Subcutaneous abdominal adipose tissue (tissue), 5 donors: ENCODE data around the gene NT5DC3.
A peak's percentile ranks its signal among the peaks of the same experiment; 100 is the strongest.

Source experiments
- H3K27ac ChIP-seq: one replicate; pipeline ENCODE4 v1.7.0; 2013; ENCODE audit warnings: low read depth, mild to moderate bottlenecking, inconsistent platforms, low read length, moderate library complexity
- H3K27me3 ChIP-seq, 5 donors: one replicate each; pipeline ENCODE4 v1.7.0; 2013; ENCODE audit warnings: low read length in 5 of 5, inconsistent platforms in 1 of 5; ENCODE audit not compliant: control insufficient read depth in 5 of 5, insufficient read depth in 4 of 5
- H3K36me3 ChIP-seq, 5 donors: one replicate each; pipeline ENCODE4 v1.7.0; 2013; ENCODE audit warnings: low read length in 5 of 5; ENCODE audit not compliant: control insufficient read depth in 5 of 5, insufficient read depth in 5 of 5
- H3K4me1 ChIP-seq, 5 donors: one replicate each; pipeline ENCODE4 v1.7.0; 2013; ENCODE audit warnings: low read length in 5 of 5, mild to moderate bottlenecking in 3 of 5, moderate library complexity in 1 of 5; ENCODE audit not compliant: control insufficient read depth in 5 of 5, insufficient read depth in 5 of 5
- H3K4me3 ChIP-seq, 5 donors: one replicate each; pipeline ENCODE4 v1.7.0; 2013; ENCODE audit warnings: low read length in 5 of 5, low read depth in 1 of 5
- H3K9ac ChIP-seq, 5 donors: one replicate each; pipeline ENCODE4 v1.7.0; 2013; ENCODE audit warnings: low read length in 5 of 5, mild to moderate bottlenecking in 4 of 5, moderate library complexity in 3 of 5
- H3K9me3 ChIP-seq, 5 donors: one replicate each; pipeline ENCODE4 v1.7.0; 2013; ENCODE audit warnings: low read length in 5 of 5; ENCODE audit not compliant: control insufficient read depth in 5 of 5
- donor health status: healthy.
- donor health status: healthy.
- donor health status: healthy.
- donor health status: healthy.
- donor health status: healthy.

Gene NT5DC3

DNA sequence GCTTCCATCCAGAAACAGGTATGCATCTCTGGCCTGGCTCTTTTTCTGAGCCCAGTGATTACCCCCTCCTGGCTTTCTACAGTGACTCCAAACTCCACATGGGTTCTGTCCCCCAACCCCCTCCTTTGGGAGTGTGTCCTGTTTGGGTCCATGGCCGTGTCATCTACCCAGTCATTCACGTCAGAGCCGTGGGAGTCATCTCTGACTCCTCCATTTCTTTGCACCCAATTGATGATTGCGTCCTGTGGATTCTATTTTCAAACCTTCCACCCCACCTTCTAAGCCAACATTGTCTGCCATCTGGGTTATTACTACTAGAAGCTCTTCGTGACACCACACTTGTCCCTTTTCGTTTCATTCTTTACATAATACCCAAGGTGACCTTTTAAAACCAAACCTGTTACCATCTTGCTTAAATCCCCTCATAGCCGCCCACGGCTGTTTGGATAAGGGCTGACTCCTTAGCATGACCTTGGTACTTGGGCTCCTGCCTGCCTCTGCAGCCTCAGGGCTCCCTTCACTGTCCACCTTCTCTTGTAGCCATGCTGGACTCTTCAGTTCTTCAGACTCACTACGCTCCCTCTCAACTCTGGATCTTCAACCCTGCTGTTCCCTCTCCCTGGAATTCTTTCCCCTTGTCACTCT lies 38.1 kb upstream of the NT5DC3 start:
- H3K27ac ChIP-seq: no peak overlapping the region
- H3K9me3 ChIP-seq: no peaks in the 10 kb centered on the region
- H3K27me3 ChIP-seq: no peaks in the 10 kb centered on the region
- no peak overlapping the region for H3K4me3 ChIP-seq
- H3K9ac ChIP-seq: no peak overlapping the region
- no peaks in the 10 kb centered on the region for H3K36me3 ChIP-seq
- H3K4me1 ChIP-seq: peaks cover 0 to 18% (median 10%) of the 10 kb centered on the region in 5 donors

DNA sequence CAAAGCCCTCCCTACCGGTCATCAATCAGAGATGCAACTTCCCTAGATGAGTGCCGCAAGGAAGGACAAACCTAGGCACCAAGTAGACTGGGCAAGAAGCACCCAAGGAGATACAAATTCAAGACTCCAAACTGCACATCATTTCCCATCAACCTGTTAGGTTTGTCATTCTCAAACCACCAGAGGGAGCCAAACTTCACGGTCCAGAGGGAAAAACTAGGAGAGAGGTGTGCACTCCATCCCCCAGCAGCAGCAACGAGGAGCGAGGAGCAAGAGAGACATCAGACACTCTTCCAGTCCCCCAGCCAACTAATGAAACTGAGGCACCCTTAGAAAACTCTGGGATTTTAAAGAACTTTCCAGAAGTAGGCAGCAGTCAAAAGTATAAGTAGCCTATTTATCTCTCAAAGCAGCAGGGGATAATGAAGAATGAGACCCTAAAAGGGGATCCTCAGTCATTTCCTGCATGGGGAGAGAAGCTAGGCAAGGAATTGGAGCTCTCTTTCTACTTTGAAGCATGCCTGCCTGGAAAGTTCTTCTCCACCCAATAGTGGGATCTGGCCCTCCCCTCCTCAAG lies 37.0 kb upstream of the NT5DC3 start:
- Histone ChIP-seq H3K27ac (no peak overlapping the region), H3K36me3 (no peaks in the 10 kb centered on the region), H3K9ac (no peak overlapping the region), H3K4me1 (peaks cover 0 to 18% (median 4%) of the 10 kb centered on the region in 5 donors), H3K9me3 (no peaks in the 10 kb centered on the region), H3K27me3 (no peaks in the 10 kb centered on the region), H3K4me3 (no peak overlapping the region)

DNA sequence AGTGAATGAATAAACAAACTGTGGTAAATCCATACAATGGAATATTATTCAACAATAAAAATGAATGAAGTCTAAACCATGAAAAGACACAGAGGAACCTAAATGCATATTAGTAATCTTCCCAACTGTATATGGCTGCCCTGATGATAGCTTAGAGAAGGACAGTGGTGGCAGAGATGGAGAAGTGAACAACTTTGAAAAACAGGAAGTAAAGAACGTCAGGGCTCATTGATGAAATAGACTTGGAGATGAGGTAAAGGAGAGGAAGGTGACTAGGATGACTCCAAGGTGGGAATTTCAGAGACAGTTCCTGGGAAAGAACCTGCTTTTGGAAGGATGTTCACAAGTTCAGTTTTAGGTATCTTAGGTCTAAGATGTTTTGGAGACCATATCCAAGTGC lies 36.3 kb upstream of the NT5DC3 start:
- Histone ChIP-seq H3K36me3 (no peaks in the 10 kb centered on the region), H3K9me3 (no peaks in the 10 kb centered on the region), H3K4me3 (no peak overlapping the region), H3K4me1 (peaks cover 0 to 18% (median 4%) of the 10 kb centered on the region in 5 donors), H3K27me3 (no peaks in the 10 kb centered on the region), H3K9ac (no peak overlapping the region), H3K27ac (no peak overlapping the region)

DNA sequence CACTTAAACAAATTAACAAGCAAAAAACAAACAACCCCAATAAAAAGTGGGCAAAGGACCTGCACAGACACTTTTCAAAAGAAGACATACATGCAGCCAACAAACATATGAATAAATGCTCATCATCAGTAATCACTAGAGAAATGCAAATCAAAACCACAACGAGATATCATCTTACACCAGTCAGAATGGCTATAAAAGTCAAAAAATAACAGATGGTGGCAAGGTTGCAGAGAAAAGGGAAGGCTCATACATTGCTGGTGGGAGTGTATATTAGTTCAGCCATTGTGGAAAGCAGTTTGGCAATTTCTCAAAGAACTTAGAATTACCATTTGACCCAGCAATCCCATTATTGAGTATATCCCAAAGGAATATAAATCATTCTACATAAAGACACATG lies 34.6 kb upstream of the NT5DC3 start:
- no peaks in the 10 kb centered on the region for H3K9me3 ChIP-seq
- no peak overlapping the region for H3K9ac ChIP-seq
- no peak overlapping the region for H3K27ac ChIP-seq
- H3K4me1 ChIP-seq: peaks cover 0 to 18% (median 4%) of the 10 kb centered on the region in 5 donors
- no peaks in the 10 kb centered on the region for H3K27me3 ChIP-seq
- H3K4me3 ChIP-seq: no peak overlapping the region
- no peaks in the 10 kb centered on the region for H3K36me3 ChIP-seq

DNA sequence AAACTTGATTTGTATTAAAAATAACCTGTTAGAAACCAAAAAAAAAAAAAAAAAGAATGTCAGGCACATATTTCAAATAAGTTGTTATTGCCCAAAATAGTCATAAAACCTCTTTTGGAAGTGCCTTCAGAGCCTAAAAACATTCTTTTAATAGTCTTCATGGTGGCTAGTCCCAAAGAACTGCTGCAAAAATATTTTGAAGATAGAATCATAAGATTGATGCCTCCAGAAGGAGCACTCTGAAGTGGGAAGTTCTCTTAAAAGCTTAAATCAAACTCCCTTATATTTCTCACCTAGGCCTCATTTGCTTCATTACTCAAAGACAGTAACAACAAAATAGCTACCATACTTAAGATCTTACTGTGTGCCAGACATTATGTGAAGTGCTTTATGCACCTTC lies 27.2 kb upstream of the NT5DC3 start:
- no peaks in the 10 kb centered on the region for H3K4me1 ChIP-seq
- H3K9me3 ChIP-seq: no peaks in the 10 kb centered on the region
- no peak overlapping the region for H3K27ac ChIP-seq
- H3K36me3 ChIP-seq: no peaks in the 10 kb centered on the region
- no peaks in the 10 kb centered on the region for H3K27me3 ChIP-seq
- H3K9ac ChIP-seq: no peak overlapping the region
- H3K4me3 ChIP-seq: no peak overlapping the region

DNA sequence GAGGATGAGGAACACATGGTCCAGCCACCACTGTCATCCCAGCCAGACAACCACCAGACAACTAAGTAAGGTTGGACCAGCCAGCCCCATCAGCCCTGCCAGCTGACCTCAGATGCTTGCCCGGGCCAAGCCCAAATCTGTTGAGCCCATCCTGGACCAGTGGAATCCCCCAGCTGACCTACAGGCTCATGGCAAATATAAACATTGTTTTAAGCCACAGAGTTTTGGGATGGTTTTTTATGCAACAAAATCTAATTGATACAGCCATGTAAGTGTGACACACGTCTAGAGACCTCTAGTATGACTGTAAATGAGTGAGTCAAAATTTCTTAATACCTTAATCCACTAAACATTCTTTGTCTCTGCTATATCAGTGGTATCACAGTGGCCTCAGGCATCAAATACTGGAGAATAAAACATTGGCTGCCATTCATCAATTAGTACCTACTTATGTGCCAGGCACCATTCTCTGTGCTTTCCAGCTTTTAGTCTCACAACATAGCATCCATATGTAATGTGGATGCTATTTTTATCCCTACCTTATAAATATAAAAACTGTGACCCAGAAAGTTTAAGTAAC lies 24.2 kb upstream of the NT5DC3 start:
- no peak overlapping the region for H3K9ac ChIP-seq
- H3K4me1 ChIP-seq: no peaks in the 10 kb centered on the region

DNA sequence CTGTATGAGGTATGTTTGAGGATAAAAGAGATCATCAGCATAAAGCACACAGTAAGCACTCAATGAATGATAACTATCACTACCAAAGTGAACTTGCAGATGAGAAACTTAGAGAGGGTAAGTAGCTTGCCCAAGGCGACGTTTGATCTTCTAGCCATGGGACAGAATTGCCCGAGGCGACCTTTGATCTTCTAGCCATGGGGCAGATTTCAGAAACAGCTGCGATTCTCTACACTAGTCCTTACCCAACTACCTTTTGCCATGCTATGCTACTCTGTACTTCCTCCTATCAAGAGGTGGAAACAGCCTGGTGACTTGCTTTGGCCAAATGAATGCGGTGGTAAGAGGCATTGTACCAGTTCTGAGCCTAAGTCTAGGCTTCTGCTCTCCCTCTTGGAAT lies 23.7 kb upstream of the NT5DC3 start:
- H3K4me1 ChIP-seq: no peaks in the 10 kb centered on the region
- H3K4me3 ChIP-seq: no peak overlapping the region
- no peak overlapping the region for H3K27ac ChIP-seq
- H3K9me3 ChIP-seq: no peaks in the 10 kb centered on the region
- H3K36me3 ChIP-seq: no peaks in the 10 kb centered on the region
- H3K27me3 ChIP-seq: no peaks in the 10 kb centered on the region
- H3K9ac ChIP-seq: no peak overlapping the region

More for the DNA sequence above, 24.2 kb upstream of the NT5DC3 start:
- no peaks in the 10 kb centered on the region for H3K9me3 ChIP-seq
- no peak overlapping the region for H3K4me3 ChIP-seq
- no peak overlapping the region for H3K27ac ChIP-seq
- H3K27me3 ChIP-seq: no peaks in the 10 kb centered on the region
- H3K36me3 ChIP-seq: no peaks in the 10 kb centered on the region

DNA sequence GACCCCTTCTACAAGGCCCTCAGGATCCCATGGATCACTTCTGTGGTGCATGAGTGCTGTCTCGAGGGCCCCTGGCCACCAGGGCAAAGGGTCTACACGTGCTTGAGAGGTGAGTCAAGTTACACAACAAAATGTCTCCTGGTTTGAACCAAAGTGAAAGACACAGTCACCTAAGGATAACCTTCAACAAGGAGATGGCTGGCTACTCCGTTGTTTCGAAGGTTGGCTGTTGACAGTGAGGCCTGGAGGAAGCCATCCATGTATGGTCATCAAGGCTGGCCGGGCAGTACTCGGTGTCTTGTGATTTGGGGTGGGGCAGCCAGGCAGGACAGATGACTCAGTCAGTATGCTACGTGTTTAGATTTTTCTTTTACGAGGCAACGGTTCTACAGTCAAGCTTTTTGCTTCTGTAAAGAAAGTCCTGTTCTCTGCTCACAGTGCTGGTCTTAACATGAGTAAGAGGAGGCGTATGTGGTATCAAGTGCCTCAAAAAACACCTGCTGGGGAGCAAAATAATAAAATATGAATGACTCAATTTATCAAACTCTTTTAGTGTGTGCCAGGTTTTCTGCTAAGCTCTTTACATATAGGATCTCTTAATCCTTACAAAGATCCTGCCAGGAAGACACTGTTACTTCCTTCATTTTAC lies 18.0 kb upstream of the NT5DC3 start:
- H3K27ac ChIP-seq: peak overlapping the region; percentile 33

DNA sequence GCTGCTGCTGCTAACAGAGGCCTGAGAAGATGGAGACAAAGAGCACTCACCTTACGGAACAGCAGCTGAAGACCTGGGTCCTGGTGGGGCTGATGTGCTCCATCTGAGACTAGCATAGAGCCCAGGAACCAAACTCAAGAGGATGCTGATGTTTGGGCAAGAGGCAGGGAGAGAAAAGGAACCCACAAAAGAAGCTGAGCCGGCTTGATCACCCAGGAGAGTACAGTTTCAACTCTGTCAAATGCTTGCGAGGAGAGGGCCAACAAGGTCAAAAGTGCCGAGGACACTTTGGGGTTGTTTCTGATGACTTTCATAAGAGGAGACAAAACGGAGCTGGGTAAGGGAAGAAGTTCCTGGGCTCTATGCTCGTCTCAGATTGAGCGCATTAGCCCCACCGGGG lies 17.3 kb upstream of the NT5DC3 start:
- no peaks in the 10 kb centered on the region for H3K9me3 ChIP-seq
- H3K27me3 ChIP-seq: no peaks in the 10 kb centered on the region
- no peaks in the 10 kb centered on the region for H3K36me3 ChIP-seq
- no peak overlapping the region for H3K27ac ChIP-seq
- H3K4me1 ChIP-seq: peaks cover 0 to 3% (median 0%) of the 10 kb centered on the region in 5 donors
- H3K9ac ChIP-seq: no peak overlapping the region
- no peak overlapping the region for H3K4me3 ChIP-seq

More for the DNA sequence above, 18.0 kb upstream of the NT5DC3 start:
- Histone ChIP-seq H3K27me3 (no peaks in the 10 kb centered on the region), H3K36me3 (no peaks in the 10 kb centered on the region), H3K4me3 (no peak overlapping the region), H3K4me1 (peaks cover 0 to 3% (median 0%) of the 10 kb centered on the region in 5 donors), H3K9me3 (no peaks in the 10 kb centered on the region), H3K9ac (no peak overlapping the region)

DNA sequence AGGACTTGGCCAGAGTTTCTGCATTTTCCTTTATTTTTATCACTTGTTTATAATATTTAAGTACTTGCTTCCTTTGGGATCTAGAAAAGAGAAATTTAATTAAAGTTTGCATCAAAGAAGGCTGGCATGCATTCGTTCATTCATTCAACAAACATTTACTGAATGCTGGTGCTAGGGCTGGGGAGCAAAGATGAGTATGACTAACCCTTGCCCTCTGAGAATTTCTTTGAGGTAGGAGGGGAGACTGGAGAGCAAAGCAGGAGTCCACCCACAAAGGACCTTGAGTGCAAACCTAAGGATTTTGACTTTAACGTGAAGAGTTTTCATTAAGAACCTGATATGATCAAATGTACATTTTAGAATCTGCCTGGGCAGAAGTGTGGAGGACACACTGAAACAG lies 16.1 kb upstream of the NT5DC3 start:
- Histone ChIP-seq H3K27ac (no peak overlapping the region), H3K9me3 (no peaks in the 10 kb centered on the region), H3K27me3 (no peaks in the 10 kb centered on the region), H3K36me3 (no peaks in the 10 kb centered on the region), H3K4me1 (peaks cover 0 to 3% (median 0%) of the 10 kb centered on the region in 5 donors), H3K4me3 (no peak overlapping the region), H3K9ac (no peak overlapping the region)
